ENCODE results near the gene PLXDC1.

GRCh38 chr17:39187152-39187830, 35.9 kb upstream of the PLXDC1 start:
- TF ChIP-seq, protein P1, sequence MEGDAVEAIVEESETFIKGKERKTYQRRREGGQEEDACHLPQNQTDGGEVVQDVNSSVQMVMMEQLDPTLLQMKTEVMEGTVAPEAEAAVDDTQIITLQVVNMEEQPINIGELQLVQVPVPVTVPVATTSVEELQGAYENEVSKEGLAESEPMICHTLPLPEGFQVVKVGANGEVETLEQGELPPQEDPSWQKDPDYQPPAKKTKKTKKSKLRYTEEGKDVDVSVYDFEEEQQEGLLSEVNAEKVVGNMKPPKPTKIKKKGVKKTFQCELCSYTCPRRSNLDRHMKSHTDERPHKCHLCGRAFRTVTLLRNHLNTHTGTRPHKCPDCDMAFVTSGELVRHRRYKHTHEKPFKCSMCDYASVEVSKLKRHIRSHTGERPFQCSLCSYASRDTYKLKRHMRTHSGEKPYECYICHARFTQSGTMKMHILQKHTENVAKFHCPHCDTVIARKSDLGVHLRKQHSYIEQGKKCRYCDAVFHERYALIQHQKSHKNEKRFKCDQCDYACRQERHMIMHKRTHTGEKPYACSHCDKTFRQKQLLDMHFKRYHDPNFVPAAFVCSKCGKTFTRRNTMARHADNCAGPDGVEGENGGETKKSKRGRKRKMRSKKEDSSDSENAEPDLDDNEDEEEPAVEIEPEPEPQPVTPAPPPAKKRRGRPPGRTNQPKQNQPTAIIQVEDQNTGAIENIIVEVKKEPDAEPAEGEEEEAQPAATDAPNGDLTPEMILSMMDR (conservative IDR thresholded peaks at IDR 0.05; ENCODE audit: low read depth, low read length): no peak
- TF ChIP-seq EZH2 (IDR thresholded peaks at IDR 0.05; ENCODE audit: borderline replicate concordance, low read depth, low read length, poor library complexity, severe bottlenecking): no peak

All from A673 (cell line).